NCI-H1048 (cell line): Measurements from ENCODE around the gene LRRC51.
"Not testable (repeated sequence)": the region's sequence is repeated elsewhere in the genome, so short reads cannot be mapped to it uniquely, and the experiment has no call there.

Experiments used
- DNase-seq: peaks from one replicate; lab custom pipeline; 2025; lab: John Stamatoyannopoulos, UW

LRRC51 gene

DNA sequence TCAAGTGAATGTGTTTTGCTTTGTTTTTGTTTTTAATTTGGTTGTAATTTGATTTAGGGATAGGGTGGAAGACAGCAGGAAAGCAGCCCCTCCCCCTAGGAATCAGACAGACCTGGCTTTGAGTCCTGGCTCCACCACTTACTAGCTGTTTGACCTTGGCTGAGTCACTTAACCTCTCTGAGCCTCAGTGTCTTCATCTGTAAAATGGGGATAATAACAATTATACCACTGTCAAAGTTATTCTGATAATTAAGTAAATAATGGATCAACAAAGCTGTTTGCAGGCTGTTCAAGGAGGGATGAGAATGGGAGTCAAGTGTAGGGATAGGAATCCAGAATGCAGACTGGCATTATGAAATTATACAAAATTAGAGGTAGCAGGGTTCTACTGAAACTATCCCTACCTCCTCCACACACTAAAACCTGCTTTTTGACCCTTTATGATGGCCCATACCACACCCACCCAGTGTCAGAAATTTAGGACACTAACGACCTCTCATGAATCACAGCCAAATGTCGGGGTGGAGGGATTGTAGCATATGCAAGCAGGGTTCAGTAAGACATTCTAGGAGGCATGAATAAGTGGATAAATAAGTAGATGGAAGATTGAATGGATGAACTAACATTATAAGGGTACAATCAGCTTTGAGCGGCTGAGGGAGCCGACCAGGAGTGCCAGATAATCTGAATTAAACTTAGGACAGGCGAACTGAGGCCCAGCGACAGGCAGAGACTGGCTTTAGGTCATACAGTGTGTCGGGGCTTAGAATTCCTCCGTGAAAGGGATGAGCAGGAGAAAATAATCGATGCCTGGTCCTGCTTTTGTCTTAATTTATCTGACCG is 30.9 kb downstream of the LRRC51 start:
- DNase-seq = no peak

DNA sequence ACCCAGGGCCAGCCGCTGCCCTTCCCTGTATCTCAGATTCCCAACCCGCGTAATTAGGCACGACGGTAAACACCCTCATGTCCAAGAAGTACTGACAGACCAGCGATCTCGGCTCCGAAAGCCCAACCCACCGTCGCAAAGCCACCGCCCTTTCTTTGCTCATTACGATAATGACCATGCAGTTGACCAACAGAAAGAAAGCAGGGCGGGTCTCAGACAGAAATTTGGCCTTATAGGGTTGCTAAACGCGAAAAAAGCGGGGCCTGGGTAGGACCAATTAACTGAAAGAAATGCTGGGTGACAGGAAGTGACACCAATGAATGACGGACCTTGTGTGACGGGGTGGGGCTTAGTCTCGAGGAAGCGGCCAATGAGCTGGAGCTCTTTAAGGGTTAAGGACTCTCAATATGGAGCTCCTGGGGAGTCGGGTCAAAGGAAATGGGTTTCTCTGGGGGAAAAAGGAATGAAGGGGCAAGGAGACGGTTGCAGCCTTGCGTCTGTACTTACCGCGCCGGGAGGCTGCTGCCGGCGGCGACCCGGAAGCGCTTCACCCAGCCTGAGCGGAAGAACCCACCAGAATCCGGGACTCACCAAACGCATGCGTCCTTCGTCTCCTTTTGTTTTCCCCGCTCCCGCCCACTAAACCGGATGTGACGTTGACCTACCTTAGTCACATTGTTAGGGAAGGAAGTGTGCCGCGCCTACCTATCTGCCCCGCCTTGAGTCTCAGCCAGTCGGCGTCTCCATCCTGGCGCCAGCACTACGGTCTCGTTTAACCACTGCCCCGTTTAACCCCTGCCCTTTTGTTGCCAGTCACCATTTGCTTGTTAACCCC is 31.7 kb downstream of the LRRC51 start, which contains the start of gene ANAPC15:
ANAPC15 (minus strand) TSS at position 553 of the 835 bp plus-strand sequence. CDS start 1,419 bp downstream, outside the sequence.
- peak; percentile 98 for DNase-seq

DNA sequence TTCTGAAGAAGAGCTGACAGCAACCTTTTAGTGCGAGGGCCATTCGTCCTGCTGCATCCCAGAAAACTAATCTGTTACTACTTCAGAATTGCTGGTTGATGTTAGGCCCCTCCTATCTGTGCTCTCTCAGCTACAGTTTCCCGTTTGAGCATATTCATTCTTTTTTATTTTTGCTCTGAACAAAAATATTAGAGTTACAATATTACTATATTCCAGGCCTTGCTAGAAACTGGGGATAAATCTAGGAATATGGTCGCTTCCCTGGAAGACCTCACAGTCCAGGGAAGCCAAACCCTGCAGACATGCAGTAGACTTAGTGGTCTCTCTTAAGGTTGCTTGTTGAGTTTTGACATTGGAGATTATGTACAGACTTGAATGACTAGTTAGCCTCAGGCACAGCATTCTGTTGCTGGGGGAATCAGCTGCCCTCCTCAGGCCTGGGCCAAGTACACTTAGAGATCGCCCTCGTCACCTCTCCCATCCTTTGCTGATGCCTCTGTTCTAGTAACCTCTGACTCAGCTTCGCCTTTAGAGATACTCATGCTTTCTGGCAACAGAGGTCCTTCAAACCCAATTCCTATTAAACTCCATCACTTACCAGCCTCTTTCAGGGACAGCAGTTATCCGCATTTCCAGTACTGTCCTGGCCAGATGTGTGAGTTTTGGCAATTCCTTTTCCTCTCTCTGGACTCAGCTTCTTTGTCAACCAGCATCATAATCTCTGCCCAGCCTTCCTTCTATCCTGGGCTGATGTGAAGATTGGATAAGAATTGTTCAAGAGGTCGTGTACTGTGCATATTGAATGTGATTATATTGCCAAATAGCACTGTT is 32.5 kb downstream of the LRRC51 start:
- no peak for DNase-seq

DNA sequence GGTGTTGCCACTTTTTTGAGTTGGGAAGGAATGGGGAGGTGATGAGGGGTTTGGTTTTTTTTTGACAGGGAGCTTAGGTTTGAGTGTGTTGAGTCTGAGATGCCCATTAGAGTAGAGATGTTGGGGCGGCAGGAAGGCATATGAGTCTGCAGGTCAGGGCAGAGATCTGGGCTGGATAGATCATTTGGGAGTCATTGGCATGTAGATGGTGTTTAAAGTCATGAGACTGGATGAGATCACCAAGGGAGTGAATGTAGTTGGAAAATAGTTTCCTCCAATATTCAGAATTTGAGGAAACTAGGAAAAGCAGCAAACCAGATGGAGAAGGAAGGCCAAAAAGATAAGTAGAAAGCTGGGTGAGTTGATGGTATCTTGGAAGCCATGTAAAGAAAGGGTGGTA is 33.9 kb downstream of the LRRC51 start:
- DNase-seq = no peak

DNA sequence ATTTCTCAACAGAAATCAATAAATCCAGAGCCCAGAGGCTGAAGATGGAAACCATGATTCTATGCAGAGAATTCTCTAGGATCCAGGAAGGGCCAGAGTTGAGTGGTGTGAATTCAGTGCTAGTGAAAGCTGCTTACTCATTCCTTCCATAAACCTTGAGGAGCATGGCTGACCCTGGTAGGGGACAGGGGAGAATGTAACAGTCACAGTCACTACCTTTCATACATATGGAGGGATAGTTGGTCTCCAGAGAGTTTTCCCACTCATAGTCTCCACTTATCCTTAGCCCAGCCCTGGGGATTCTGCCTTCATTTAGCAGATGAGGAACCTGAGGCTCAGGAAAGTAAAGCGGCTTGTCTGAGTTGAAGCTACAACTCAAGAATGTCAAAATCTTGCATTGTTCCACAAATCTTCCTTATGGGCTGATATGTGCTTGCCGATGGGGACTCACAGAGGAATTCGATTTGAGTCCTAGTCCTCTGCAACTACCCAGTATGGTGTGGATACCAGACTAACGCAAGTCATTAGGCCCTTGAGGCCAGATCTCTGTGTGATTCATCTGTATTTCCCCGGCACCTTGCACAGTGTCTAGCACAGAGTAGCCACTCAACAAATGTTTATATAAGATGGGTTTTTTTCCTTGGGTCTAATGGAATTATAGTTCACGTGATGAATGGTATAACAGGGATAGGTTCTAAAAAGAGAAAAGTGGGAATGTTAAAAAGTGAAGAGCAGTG is 35.5 kb downstream of the LRRC51 start:
- no peak for DNase-seq

GRCh38 chr11:72119198-72119597 is 38.5 kb downstream of the LRRC51 start:
- DNase-seq = no peak

- DNase-seq = no peak
Observed at GRCh38 chr11:72120930-72121329, 40.3 kb downstream of the LRRC51 start.

GRCh38 chr11:72122607-72123006 is 42.0 kb downstream of the LRRC51 start:
- no peak for DNase-seq

- no peak for DNase-seq
Observed at GRCh38 chr11:72123117-72123653, 42.5 kb downstream of the LRRC51 start.

- no peak for DNase-seq
Observed at GRCh38 chr11:72124046-72124445, 43.4 kb downstream of the LRRC51 start.

- no peak for DNase-seq
Observed at GRCh38 chr11:72125956-72126355, 45.3 kb downstream of the LRRC51 start.

DNA sequence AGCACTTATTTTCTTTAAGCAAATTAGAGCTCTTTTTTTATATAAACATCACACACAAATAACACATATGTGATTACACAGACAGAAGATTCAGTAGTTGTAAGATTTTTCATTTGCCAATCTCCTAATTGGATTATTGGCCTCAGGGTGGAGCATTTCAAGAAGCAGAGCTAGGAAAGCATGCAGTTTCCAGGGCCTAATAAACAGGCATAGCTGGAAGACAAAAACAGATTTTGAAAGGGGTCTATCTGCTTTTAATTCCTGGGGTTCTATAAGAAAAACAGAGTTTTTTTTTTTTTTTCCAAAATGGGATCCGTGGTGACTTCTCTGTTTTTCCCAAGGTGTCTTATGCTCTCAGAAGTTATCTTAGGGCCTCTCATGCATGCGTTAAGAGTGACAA is 47.3 kb downstream of the LRRC51 start:
- no peak for DNase-seq

DNA sequence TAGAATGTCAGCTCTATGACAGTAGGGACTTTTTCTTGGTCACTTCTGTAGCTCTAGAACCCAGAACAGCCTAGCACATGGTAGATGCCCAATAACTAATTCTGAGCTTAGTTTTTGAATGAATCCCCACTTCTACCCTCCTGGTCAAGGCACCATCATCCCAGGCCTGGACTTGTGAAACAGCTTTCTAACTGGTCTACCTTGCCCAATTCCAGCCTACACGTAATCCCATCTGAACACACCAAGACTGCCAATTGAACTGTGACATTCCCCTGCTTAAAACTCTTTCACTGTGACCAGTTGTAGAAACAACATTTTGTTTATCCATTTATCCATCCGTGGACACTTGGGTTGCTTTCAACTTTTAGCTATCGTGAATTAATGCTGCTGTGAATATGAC is 48.7 kb downstream of the LRRC51 start:
- DNase-seq = no peak

DNA sequence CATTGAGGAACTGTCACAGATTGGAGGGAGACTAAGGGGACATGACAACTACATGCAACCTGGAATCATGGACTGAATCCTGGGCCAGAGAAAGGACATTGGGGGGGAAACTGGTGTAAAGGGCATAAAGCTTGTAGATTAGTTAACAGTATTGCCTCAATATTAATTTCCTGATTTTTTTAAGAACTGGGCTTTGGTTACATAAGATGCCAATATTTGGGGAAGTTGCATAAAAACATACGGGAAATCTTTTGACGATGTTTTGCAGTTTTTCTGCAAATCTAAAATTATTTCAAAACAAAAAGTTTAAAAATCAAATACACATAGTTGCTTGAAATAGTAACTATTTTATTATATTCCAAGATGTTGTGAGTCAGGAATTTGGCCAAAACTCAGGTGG is 52.0 kb downstream of the LRRC51 start:
- no peak for DNase-seq

DNA sequence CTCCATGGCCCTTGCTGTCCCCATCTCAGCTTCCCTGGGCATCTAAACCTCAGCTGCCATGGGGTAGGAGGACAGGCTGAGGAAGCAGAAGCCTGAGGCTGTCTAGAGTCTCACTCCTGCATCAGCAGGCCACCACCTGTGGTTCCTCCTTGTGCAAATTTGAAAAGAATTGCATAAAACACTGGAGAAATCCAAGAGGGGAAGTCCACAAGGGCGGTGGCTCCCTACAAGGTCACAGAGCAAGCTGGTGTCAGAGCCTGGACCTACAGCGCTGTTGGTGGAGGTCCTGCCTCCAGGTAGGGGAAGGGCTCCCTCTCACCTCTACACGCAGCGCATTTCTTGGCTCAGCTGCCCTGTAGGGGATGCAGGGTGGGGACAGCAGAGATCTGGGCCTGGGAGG is 54.8 kb downstream of the LRRC51 start, which contains the start of gene FOLR3:
FOLR3 (plus strand) TSS at position 253 of the 400 bp plus-strand sequence. CDS start 228 bp downstream, outside the sequence.
- DNase-seq = not testable (repeated sequence)

GRCh38 chr11:72135891-72136683 is 55.4 kb downstream of the LRRC51 start:
- DNase-seq = no peak

DNA sequence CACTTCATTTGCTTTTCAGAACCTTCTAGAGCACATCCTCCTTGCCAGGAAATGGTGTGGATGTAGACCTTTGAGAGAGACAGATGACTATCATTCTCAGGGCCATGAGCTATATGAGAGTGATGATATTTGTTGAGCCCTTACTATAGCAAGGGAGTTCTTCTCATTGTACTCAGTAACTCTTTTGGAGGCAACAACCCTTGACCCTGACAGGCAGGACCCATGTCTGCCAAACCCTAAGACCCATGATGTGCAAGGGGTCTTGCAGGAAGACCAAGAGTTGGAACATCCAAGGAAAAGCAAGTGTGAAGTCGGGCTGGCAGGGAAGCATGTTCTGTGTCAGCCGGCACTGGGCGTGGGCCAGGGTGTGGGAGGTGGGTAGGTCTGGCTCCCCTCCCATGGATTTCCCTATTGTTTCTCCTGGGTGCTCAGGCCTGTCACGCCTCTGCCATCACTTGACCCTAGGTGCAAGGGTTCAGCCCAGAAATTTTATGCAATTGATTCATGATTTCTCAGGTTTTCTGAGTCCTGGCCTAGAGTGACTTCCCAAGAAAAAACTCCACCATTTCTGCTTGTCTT is 56.1 kb downstream of the LRRC51 start:
- no peak for DNase-seq

DNA sequence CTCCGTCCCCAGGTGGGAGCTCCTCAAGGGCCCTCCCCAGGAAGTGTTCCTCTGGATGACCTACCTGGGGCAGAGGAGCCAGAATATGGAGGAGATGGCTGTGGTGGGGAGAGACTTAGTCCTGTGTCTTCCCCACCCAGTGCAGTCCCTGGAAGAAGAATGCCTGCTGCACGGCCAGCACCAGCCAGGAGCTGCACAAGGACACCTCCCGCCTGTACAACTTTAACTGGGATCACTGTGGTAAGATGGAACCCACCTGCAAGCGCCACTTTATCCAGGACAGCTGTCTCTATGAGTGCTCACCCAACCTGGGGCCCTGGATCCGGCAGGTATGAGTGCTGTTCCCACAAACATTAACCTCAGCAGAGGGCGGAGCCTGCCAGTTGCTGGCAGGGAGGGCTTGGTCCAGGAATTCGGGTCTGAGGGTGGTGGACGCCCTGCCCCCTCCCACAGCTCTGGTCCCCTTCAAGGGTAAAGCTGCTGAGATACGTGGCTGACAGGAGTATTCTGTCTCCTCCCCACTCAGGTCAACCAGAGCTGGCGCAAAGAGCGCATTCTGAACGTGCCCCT is 58.3 kb downstream of the LRRC51 start:
- DNase-seq = no peak

DNA sequence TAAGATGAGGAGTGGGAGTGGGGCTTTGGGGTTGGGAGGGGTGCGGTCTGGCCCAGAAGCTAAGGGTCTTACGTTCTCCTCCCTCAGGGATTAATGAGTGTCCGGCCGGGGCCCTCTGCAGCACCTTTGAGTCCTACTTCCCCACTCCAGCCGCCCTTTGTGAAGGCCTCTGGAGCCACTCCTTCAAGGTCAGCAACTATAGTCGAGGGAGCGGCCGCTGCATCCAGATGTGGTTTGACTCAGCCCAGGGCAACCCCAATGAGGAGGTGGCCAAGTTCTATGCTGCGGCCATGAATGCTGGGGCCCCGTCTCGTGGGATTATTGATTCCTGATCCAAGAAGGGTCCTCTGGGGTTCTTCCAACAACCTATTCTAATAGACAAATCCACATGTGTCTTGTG is 58.9 kb downstream of the LRRC51 start:
- no peak for DNase-seq
